ENCODE measurements around the gene SCAMP3.
"Not testable (repeated sequence)": the region's sequence is repeated elsewhere in the genome, so short reads cannot be mapped to it uniquely, and the experiment has no call there.

The SCAMP3 gene

DNA sequence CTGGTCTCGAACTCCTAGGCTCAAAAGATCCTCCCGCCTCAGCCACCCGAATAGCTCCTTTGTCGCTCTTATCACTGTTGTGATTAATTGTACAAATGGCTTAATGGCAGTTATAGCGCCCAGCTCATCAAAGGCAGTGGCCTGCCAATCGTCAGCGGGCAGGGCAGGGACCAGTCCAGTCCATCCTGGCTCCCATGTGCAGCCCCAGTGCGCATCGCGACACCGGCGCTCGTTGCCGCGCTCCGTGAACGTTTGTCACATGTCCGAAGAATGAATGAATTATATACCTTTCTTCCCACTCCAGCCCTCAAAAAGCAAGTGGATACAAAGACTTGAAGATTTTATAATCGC, 35.3 kb downstream of the SCAMP3 start:
- peak; percentile 77 for DNase-seq

DNA sequence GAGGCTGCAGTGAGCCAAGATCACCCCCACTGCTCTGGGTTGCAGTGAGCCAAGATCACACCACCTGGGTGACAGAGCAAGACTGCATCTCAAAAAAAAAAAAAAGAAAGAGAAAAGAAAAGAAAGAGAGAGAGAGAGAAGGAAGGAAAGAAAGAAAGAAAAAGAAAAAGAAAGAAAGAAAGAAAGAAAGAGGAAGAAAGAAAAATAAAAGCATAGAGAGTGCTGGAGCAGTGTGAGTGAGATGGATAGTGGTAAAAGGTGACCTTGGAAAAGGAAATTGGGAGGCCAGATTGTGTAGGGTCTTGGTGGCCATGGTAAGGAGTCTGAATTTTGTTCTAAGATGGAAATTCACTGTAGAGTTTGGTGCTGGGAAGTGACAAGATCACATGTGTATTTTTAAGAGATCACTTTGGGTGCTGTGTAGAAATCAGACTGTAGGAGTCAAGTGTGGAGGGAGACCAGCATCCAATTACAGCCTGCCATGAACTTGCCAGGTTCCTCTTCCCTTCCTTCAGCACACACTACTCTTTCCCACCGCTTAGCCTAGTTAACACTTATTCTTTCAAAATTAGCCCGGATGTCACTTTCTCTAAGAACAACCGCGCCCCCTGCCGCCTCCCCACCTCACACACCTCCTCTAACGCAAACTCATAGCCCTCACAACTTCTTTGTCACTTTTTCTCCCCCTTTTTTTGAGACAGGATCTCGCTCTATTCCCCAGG, 35.8 kb downstream of the SCAMP3 start:
- DNase-seq = peak; percentile 77

DNA sequence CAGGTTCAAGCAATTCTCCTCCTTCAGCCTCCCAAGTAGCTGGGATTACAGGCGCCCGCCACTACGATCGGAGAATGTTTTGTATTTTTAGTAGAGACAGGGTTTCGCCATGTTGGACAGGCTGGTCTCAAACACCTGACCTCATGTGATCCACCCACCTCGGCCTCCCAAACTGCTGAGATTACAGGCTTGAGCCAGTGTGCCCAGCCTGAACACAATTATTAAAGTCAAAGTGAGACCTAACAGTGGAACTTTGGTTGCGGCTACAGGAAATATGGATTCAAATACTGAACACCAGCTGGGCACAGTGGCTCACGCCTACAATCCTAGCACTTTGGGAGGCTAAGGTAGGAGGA, 36.8 kb downstream of the SCAMP3 start:
- not testable (repeated sequence) for DNase-seq

DNA sequence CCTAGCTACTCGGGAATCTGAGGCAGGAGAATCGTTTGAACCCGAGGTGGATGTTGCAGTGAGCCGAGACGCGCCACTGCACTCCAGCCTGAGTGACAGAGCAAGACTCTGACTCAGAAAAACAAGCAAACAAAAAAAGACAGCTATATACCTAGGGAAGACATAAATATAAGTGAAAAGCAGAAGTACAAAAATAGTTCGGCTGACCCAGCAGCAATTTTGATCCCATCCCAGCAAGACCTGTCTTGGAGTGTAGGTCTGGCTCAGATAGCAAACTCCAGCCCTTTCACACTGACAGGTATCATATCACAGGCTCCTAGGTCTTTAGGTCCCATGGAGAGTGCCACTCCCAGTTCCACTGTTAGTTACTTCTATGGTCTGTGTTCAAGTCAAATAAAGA, 39.1 kb downstream of the SCAMP3 start:
- DNase-seq = no peak

DNA sequence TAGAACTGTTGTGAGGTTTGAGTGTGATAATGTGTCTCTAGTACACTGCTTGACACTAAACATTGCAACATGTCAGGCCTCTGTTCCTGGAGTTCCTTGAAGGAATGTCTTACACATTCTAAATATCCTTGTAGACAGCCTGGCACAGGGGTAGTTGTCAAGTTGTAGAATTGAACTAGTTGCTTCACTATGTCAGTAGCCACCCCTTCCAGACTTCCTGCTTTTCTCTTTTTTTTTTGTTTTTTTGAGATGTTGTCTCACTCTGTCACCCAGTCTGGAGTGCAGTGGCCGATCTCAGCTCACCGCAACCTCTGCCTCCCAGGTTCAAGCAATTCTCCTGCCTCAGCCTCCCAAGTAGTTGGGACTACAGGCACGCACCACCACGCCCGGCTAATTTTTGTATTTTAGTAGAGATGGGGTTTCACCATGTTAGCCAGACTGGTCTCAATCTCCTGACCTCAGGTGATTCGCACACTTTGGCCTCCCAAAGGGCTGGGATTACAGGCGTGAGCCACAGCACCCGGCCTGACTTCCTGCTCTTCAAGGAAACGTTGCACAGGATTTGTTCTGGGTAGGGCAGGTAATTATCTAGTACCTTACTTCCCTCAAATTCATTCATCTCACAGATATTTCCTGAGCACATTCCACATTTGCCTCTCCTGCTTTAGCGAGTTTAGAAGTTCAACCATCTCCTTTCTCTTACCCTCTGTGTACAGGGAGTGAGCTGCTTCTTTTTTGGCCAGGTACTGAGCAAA, 41.8 kb downstream of the SCAMP3 start:
- DNase-seq = not testable (repeated sequence)

DNA sequence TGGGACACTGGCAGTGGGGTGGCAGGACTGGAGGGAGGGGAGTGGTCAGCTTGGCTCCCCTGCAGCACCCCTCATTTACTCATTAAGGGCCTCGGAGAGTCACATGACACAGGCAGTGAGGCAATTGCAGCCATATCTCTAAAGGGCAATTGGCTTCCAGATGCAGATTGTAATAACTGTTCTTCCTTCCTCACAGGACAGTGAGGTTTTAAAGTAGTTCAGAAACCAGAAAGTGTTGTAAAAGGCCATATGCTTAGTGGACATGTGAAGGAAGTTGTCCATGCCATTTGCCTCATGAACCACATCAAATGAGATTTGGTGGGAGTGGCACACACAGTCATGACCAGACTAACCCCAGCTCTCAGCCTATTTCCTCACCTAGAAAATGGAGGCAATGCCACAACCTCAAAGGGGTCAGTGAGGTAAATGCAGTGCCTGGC, 42.5 kb downstream of the SCAMP3 start:
- DNase-seq = peak; percentile 53

DNA sequence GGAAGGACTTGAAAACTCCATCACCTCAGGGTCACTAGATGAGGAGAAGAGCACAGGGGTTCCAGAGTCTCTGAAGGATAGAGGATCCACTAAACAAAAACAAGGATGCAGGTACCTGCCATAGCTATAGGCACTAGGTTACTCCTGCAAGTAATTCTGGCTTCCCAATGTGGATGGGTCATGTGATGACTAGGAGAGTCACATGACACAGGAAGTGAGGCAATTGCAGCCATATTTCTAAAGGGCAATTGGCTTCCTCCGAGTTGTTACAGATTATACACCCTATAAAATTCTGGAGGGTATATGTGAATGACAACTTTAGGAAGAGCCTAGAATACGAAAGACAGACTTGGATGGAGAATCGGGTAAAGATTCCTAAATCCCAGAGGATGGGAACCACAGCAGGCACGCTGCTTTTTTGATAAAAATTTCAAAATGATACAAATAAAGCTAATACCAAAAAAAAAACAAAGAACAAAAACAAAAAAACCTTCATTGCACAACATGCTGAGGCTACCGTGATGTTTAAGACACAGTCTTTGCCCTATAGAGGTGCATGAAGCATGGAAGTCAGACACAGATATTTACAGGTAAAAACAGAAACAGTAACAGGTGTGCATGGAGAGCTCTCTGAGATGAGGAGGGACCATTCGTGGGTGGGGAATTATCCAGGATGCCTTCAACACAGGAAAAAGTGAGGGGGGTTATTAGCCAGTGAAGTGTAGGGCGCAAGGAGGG, 43.1 kb downstream of the SCAMP3 start:
- DNase-seq = peak; percentile 63

DNA sequence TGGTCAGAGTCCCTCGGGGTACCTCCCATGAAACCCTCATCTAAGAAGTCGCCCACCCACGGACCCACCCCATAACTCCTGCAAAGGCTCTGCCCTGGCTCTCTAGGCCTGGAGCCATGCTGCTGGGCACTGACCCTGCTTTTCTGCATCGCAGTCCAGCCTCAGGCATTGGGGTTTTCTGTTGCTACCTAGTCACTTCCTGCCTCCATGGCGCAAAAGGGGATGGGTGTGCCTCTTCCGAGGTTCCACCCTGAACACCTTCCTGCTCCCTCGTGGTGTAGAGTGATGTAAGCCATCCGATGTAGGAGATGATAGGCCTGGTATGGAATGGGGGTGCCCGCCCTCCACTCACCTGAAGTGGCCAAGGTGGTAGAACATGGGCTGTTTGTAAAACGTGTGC, 47.5 kb downstream of the SCAMP3 start:
- DNase-seq = not testable (repeated sequence)

DNA sequence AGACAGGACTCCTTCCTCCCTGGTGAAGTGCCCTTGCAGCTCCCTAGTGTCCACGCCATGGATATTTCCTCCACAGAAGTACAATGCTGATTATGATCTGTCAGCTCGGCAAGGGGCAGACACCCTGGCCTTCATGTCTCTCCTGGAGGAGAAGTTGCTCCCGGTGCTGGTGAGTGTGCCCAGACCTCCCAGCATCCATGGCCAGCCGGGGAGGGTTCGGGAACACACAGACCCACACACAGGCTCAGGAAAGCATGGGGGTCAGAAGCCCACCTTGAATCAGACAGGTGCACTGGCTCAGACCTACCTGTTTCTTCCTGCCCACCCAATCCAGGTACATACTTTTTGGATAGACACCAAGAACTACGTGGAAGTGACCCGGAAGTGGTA, 50.1 kb downstream of the SCAMP3 start:
- not testable (repeated sequence) for DNase-seq

DNA sequence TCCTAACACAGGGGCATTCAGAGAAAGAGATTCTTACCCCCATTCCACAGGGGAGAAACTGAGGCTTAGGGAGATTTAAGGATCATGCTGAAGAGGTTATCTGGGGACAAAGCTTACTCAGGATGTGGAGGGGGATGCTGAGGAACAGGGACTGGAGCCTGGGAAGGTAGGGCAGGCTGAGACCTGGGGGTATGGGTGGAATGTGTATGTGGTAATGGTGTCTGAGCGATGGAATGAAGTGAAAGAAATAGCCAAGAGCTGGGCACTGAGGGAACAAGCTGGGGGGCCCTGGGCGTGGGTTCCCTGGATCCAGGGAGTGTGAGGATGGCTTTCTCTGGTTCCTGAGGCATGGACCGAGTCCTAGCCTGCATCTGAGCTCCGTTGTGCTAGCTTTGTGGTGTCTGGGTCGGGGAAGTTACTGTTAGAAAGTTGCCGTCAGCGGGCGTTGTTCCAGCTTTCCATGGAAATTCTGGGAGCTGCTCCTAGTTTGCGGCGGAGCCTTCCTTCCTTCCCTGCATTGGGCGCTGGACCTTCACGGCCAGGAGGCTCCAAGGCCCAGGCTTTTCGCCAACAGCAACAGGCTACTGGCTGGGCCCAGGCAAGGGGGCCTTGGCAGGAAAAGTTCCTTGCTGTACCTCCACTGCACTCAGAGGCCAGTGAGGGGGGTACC, 50.6 kb downstream of the SCAMP3 start:
- not testable (repeated sequence) for DNase-seq

DNA sequence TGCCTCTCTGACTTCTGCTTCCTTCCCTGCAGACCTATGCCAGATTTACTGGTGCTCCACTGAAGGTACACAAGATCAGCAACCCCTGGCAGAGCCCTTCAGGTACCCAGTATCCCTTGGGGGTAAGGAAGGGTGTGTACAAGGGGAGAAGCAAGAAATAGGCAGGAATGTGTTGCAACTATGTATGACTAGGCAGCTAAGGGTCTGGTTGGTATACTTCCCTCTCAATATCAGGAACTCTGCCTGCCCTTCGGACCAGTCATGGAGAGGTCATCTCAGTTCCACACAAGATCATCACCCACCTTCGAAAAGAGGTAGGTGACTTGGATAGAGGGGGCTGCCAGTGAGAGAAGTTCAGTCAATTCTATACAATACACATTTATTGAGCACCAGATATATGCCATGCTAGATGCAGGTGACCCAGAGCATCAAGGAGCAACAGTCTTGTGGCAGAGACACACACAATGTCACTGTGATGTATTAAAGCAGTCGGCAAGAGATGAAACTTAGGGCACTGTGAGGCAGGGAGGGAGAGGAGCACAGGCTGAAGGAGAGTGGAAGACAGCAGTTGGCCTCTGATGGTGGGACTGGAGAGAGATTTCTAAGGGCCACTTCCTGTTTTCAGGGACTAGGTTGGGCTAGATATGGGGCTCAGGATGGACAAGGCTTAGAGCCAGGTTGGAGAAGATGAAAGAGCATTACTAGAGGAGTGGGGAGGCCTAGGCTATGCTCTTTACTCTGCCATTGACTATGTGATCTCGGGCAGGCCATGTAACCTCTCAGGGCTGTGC, 51.7 kb downstream of the SCAMP3 start:
- no peak for DNase-seq

DNA sequence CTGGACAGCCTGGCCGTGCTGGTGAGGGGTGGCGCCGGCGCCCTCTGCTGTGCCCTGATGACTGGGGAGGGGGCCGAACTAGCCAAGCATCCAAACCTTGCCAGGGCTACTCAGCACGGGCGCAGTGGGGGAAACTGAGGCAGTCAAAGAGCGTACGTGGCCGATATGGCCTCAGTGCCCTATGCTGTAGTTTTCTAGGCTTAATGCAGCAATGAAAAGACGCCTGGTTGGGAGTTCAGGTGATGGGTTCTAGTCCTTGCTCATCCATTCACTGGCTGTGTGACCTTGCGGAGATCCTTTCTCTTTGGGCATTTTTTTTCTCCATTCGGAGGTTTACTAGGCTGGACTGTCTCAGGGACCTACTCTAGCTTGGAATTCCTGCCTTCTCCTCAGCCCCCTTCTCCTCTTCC, 52.8 kb downstream of the SCAMP3 start:
- no peak for DNase-seq

DNA sequence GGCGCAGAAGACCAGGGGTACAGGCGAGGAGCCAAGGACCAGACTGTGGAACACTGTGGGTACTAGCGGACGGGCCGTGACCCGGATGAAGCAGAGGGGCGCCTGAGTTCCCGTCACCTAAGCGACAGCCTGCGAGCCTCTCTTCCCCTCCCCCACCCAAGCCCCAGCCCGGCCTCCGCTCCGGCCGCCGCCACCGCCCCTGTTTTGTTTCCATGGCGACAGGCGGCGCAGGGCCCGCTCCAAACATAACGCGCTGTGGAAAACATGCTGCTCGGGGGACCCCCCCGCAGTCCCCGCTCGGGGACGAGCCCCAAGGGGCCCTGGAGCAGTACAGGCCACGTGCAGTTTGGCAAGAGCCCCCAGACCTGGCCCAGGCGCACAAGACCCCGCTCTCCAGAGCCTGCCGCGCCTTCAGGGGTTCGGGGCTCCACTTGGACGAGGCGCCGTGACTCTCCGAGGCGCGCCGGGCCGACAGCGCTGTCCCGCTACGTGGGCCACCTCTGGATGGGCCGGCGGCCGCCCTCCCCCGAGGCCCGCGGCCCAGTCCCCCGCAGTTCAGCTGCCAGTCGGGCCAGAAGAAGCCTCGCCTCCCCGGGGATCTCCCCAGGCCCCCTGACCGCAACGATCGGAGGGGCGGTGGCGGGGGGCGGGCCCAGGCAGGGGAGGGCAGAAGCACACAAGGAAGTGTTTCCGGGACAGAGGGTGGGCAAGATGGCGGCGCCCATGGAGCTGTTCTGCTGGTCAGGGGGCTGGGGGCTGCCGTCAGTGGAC, 53.4 kb downstream of the SCAMP3 start, which contains the start of gene MTX1:
Gene MTX1, plus strand, starts transcription at position 155 of the 771 bp plus-strand sequence. Its CDS starts 110 bp downstream, at position 265.
- peak; percentile 87 for DNase-seq

DNA sequence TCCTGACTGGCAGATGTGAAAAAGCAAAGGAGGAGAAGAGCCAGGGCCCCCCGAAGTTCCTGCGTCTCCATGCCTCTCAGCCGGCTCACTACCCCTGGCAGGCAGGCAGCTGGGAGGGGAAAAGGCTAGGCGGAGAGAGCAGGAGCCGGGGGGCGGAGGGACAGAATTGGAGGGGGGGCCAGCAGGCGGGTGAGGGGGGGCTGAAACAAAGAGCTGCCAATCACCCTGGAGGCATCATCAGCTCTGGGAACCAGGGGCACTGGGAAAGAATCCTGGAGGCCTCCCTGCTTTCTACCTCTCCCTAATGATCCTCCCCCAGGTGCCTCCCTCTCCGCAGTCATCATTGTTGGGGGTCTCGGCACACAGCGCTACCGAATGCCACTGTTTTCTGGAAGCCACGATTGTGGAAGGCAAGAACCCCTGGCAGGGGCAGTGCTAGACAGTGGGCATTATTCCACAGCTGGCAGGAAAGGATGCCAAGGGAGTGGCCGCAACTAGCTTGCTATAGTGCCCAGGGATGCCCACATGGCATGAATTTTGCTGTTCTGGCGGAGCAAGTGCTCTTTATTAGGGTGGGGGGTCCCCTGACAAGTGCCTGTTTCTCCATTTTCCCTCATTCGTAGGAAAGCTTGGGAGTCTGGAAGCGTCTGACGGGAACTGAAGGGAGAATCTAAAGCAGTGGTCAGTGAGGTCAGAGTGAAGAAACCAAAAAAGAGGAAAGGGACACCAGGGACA, 54.2 kb downstream of the SCAMP3 start, which contains the start of gene THBS3:
Gene THBS3, minus strand, starts transcription at position 92 of the 735 bp plus-strand sequence. Its CDS starts 21 bp downstream, at position 71.
- peak; percentile 80 for DNase-seq

DNA sequence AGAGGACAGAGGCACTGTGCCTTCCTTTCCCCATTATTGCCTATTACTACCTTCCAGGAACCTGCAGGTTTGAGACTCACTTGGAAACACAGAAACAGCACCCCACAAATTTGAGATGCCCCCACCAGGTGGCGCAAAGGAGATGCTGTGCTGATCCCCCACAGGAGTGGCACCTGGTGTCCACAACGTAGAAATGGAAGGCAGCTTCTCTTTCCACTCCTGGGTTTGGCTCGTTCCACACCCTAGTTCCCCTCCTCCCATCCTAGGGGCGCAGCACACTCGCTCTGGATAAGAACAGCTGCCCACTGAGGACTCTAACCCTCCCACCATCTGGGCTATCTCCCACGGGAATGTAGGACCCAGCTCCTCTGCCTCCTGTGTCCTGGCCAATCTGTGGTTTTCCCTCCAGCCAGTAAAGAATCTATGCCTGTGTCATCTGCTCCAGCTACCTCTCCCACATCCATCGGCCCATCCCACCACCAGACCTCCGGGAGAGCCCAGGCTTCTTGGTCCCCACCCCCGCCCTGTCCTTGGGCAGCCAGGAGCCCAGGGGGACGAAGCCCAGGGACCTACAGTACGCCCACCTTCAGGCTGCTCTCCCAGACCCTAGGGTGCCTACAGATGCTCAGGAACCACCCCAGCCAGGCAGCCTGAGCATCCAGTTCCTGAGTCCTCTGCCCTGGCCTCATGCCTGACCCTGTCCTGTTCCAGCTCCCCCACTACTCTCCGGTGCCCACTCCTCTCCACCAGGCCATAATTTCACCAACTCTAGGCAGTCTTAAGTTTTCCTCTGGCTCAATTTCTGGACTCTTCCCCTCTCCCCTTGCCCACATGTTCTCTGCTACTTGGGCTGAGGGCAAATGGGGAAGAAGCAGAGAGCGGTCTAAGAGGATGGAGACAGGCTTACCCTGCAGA, 55.0 kb downstream of the SCAMP3 start:
- DNase-seq = peak; percentile 83

Data from NCI-H146 (cell line).